KMS-11 (cell line): ENCODE data around the gene STT3B.

ENCODE experiments used
- H2AFZ ChIP-seq: fragments of 200-600 bp; sonication (generic); 2 replicates; pipeline ENCODE4 v1.6.1; 2016; ENCODE audit warnings: antibody characterized with exemption, mixed run types, low read depth
- H3K27ac ChIP-seq: fragments of 200-600 bp; sonication (generic); 2 replicates; pipeline ENCODE4 v1.6.1; 2016; ENCODE audit warnings: mild to moderate bottlenecking, mixed run types
- H3K27me3 ChIP-seq: fragments of 200-600 bp; sonication (generic); 2 replicates; pipeline ENCODE4 v1.6.1; 2017; ENCODE audit warnings: mild to moderate bottlenecking, low read depth, mixed run types, moderate library complexity; ENCODE audit not compliant: insufficient read depth
- H3K36me3 ChIP-seq: fragments of 200-600 bp; sonication (generic); 2 replicates; pipeline ENCODE4 v1.6.1; 2017; ENCODE audit warnings: mild to moderate bottlenecking, mixed run types; ENCODE audit not compliant: insufficient read depth
- H3K4me1 ChIP-seq: fragments of 200-600 bp; sonication (generic); 2 replicates; pipeline ENCODE4 v1.6.1; 2016; ENCODE audit warnings: mild to moderate bottlenecking, low read depth, mixed run types; ENCODE audit not compliant: poor library complexity, severe bottlenecking
- H3K4me2 ChIP-seq: fragments of 200-600 bp; sonication (generic); 2 replicates; pipeline ENCODE4 v1.7.0; 2016; ENCODE audit warnings: mild to moderate bottlenecking, mixed run types
- H3K4me3 ChIP-seq: fragments of 200-600 bp; sonication (generic); IDR thresholded peaks from 2 replicates; pipeline ENCODE4 v1.6.1; 2017; ENCODE audit warnings: low read depth, low read length, mixed read lengths; ENCODE audit not compliant: insufficient read depth
- H3K79me2 ChIP-seq: fragments of 200-600 bp; sonication (generic); 2 replicates; pipeline ENCODE4 v1.6.1; 2016; ENCODE audit warnings: low read depth, mixed run types; ENCODE audit not compliant: insufficient read depth
- H3K9ac ChIP-seq: fragments of 200-600 bp; sonication (generic); 2 replicates; pipeline ENCODE4 v1.6.1; 2016; ENCODE audit warnings: mild to moderate bottlenecking, mixed run types
- H4K20me1 ChIP-seq: fragments of 200-600 bp; sonication (generic); 2 replicates; pipeline ENCODE4 v1.6.1; 2016; ENCODE audit warnings: mild to moderate bottlenecking, mixed run types; ENCODE audit not compliant: insufficient read depth
- CTCF ChIP-seq: fragments of 200-600 bp; sonication (generic); conservative IDR thresholded peaks from 2 replicates; pipeline ENCODE4 v1.6.1; 2017; ENCODE audit warnings: low read depth, mild to moderate bottlenecking, antibody characterized with exemption, low read length, moderate library complexity, mixed read lengths

Gene STT3B

GRCh38 chr3:31661286-31661685 lies 128.6 kb downstream of the STT3B start:
- H3K36me3 ChIP-seq, result no peaks in the 10 kb centered on the region
- no peaks in the 10 kb centered on the region for H3K4me1 ChIP-seq
- H3K4me2 ChIP-seq, result no peak overlapping the region
- H3K79me2 ChIP-seq, result no peaks in the 10 kb centered on the region
- no peak for TF ChIP-seq CTCF
- no peak overlapping the region for H3K9ac ChIP-seq
- H2AFZ ChIP-seq, result no peak overlapping the region
- no peak overlapping the region for H3K27ac ChIP-seq
- H3K27me3 ChIP-seq, result no peaks in the 10 kb centered on the region
- no peak overlapping the region for H3K4me3 ChIP-seq
- no peaks in the 10 kb centered on the region for H4K20me1 ChIP-seq

DNA sequence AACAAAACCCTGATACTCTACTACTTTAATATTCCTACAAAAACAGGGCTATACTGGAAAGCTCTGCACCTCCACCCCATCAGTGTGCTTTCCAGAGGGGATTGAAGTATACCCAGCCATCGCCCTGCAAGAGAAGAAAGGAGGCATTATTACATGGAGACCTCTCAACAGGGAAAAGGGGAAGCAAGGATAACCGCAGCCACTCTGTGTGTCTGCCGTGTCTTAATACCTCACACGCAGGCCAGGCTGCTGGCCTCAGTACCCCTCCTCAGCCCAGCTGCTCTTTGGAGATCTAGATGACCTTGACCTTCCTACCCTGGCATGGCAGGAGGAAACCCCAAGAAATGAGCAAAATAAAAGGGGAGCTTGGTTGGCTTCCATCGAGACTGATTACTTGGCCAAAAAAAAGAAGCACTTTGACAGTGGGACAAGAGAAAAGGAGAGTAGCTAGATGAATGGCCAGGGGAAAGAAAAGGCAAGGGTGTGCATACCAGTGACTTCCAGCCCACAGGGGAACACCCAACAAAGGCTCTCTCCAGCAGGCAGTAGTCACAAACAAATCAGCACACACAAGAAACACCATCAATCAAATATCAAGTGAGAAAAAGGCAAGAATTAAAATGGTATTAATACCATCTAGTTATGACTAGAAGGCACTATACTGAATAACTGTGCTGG lies 129.4 kb downstream of the STT3B start:
- Histone ChIP-seq H3K4me1 (no peaks in the 10 kb centered on the region), H3K4me2 (no peak overlapping the region), H3K27me3 (no peaks in the 10 kb centered on the region), H3K9ac (no peak overlapping the region), H3K4me3 (no peak overlapping the region), H3K36me3 (no peaks in the 10 kb centered on the region), H4K20me1 (no peaks in the 10 kb centered on the region), H2AFZ (no peak overlapping the region), H3K27ac (no peak overlapping the region), H3K79me2 (no peaks in the 10 kb centered on the region)
- TF ChIP-seq CTCF, result no peak

- Histone ChIP-seq H3K4me2 (no peak overlapping the region), H3K27ac (no peak overlapping the region), H3K4me3 (no peak overlapping the region), H2AFZ (no peak overlapping the region), H3K27me3 (no peaks in the 10 kb centered on the region), H3K36me3 (no peaks in the 10 kb centered on the region), H3K9ac (no peak overlapping the region), H3K79me2 (no peaks in the 10 kb centered on the region), H4K20me1 (no peaks in the 10 kb centered on the region), H3K4me1 (no peaks in the 10 kb centered on the region)
- TF ChIP-seq CTCF, result no peak
Observed at GRCh38 chr3:31664031-31664430, 131.3 kb downstream of the STT3B start.

DNA sequence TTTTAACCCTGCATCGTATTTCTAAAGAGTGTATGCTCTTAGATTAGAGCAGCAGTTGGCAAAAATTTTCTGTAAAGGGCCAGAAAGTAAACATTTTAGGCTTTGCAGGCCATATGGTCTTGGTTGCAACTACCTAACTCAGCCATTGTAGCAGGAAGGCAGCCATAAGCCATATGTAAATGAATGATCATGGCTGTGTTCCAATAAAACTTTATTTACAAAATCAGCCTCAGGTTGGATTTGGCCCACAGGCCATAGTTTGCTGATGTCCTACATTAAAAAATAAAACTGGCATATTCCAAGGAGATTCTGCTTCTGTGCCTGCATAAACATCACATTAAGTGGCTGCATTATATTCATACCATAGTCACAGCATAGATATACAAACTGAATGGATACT lies 134.9 kb downstream of the STT3B start:
- no peaks in the 10 kb centered on the region for H3K79me2 ChIP-seq
- no peak overlapping the region for H3K4me2 ChIP-seq
- no peak overlapping the region for H3K4me3 ChIP-seq
- no peaks in the 10 kb centered on the region for H3K36me3 ChIP-seq
- no peaks in the 10 kb centered on the region for H4K20me1 ChIP-seq
- H3K4me1 ChIP-seq, result no peaks in the 10 kb centered on the region
- no peak overlapping the region for H2AFZ ChIP-seq
- no peaks in the 10 kb centered on the region for H3K27me3 ChIP-seq
- no peak overlapping the region for H3K27ac ChIP-seq
- H3K9ac ChIP-seq, result no peak overlapping the region
- TF ChIP-seq CTCF, result no peak
